Brain microvascular endothelial cell (primary cell): ENCODE data around the gene HCN2.
A peak's percentile ranks its signal among the peaks of the same experiment; 100 is the strongest.
"Not testable (repeated sequence)": the region's sequence is repeated elsewhere in the genome, so short reads cannot be mapped to it uniquely, and the experiment has no call there.

Experiments used
- DNase-seq: peaks from one replicate; pipeline ENCODE4 v3.0.0-alpha.2; 2020
- H3K27ac ChIP-seq: fragments of 250-450 bp; sonication (Bioruptor Pico); 2 replicates; pipeline ENCODE4 v1.5.1; 2020; ENCODE audit warnings: mild to moderate bottlenecking, moderate library complexity
- H3K27me3 ChIP-seq: fragments of 250-450 bp; sonication (Bioruptor Pico); replicated peaks from 2 replicates; pipeline ENCODE4 v1.5.1; 2020; ENCODE audit warnings: mild to moderate bottlenecking
- H3K36me3 ChIP-seq: fragments of 250-450 bp; sonication (Bioruptor Pico); replicated peaks from 2 replicates; pipeline ENCODE4 v1.5.1; 2020; ENCODE audit warnings: mild to moderate bottlenecking
- H3K4me3 ChIP-seq: 2 replicates; pipeline ENCODE4 v1.5.1; 2011; ENCODE audit warnings: low read depth, mild to moderate bottlenecking, control low read depth, low read length, moderate library complexity
- CTCF ChIP-seq: IDR thresholded peaks from 2 replicates; pipeline ENCODE4 v1.5.1; 2011; ENCODE audit warnings: low read depth, mild to moderate bottlenecking, moderate library complexity, low read length, control low read depth, inconsistent platforms; ENCODE audit errors: missing control alignments
- in situ Hi-C: cut with HindIII; loops from 2 replicates; pipeline ENCODE4 v1.10.0; 2017; ENCODE audit warnings: low sequenced_read_pairs, low pct_ligation_motif_present

Gene HCN2

GRCh38 chr19:618674-619285 lies 29.1 kb downstream of the HCN2 start:
- no peak for TF ChIP-seq CTCF
- no peaks in the 10 kb centered on the region for H3K27me3 ChIP-seq
- in situ Hi-C loops = no loop called here
- peaks cover 64% of the 10 kb centered on the region for H3K36me3 ChIP-seq
- no peak overlapping the region for H3K27ac ChIP-seq
- DNase-seq = no peak
- H3K4me3 ChIP-seq = no peak overlapping the region

GRCh38 chr19:619286-620002 lies 29.8 kb downstream of the HCN2 start:
- in situ Hi-C loops = no loop called here
- no peak for TF ChIP-seq CTCF
- DNase-seq = no peak
- H3K4me3 ChIP-seq = no peak overlapping the region
- H3K27ac ChIP-seq = no peak overlapping the region
- peaks cover 67% of the 10 kb centered on the region for H3K36me3 ChIP-seq
- H3K27me3 ChIP-seq = no peaks in the 10 kb centered on the region

GRCh38 chr19:620166-620862 lies 30.6 kb downstream of the HCN2 start:
- Histone ChIP-seq H3K4me3 (no peak overlapping the region), H3K36me3 (peaks cover 69% of the 10 kb centered on the region), H3K27ac (no peak overlapping the region), H3K27me3 (no peaks in the 10 kb centered on the region)
- no peak for TF ChIP-seq CTCF
- DNase-seq = no peak
- in situ Hi-C loops = no loop called here

- peaks cover 71% of the 10 kb centered on the region for H3K36me3 ChIP-seq
- DNase-seq, H3K27me3 ChIP-seq, H3K27ac ChIP-seq, H3K4me3 ChIP-seq, in situ Hi-C loops: not testable (repeated sequence)
These were observed 31.5 kb downstream of the HCN2 start for GRCh38 chr19:621191-621590.

- Histone ChIP-seq H3K4me3 (no peak overlapping the region), H3K27me3 (no peaks in the 10 kb centered on the region), H3K27ac (no peak overlapping the region), H3K36me3 (peaks cover 71% of the 10 kb centered on the region)
- in situ Hi-C loops = no loop called here
- no peak for TF ChIP-seq CTCF
- no peak for DNase-seq
These were observed 32.1 kb downstream of the HCN2 start for GRCh38 chr19:621819-622218.

GRCh38 chr19:622666-623065 lies 33.0 kb downstream of the HCN2 start:
- Histone ChIP-seq H3K27ac (peak overlapping the region; percentile 92), H3K27me3 (no peaks in the 10 kb centered on the region), H3K36me3 (peaks cover 69% of the 10 kb centered on the region), H3K4me3 (no peak overlapping the region)
- TF ChIP-seq CTCF = no peak
- DNase-seq = no peak
- in situ Hi-C loops = no loop called here
